Transverse colon (tissue), 4 donors: ENCODE data around the gene PI4KA. TPM values are rescaled to one million over a fixed set of nuclear protein-coding genes. Genes with fewer than 3 reads are reported as not detected.

Source experiments
- DNase-seq: peaks from one replicate; pipeline ENCODE4 v3.0.0-alpha.2; 2019
- H3K27ac ChIP-seq, 4 donors: fragments of 200-600 bp; sonication (generic); 2 replicates each; pipeline ENCODE4 v1.5.1; 2016 to 2018; ENCODE audit warnings: inconsistent platforms in 4 of 4
- H3K27me3 ChIP-seq: fragments of 200-600 bp; sonication (generic); 2 replicates; pipeline ENCODE4 v1.5.1; 2017; ENCODE audit warnings: inconsistent platforms
- H3K36me3 ChIP-seq, 4 donors: fragments of 200-600 bp; sonication (generic); 2 replicates each; pipeline ENCODE4 v1.5.1; 2017 to 2019; ENCODE audit warnings: inconsistent platforms in 4 of 4
- H3K4me1 ChIP-seq, 4 donors: fragments of 200-600 bp; sonication (generic); 2 replicates each; pipeline ENCODE4 v1.5.1; 2017 to 2020; ENCODE audit warnings: inconsistent platforms in 4 of 4
- H3K4me3 ChIP-seq, 4 donors: fragments of 200-600 bp; sonication (generic); 1 replicate in 1 of 4; 2 replicates in 3 of 4; pipeline versions ENCODE4 v1.5.1 to v1.6.1; 2017 to 2019; ENCODE audit warnings: inconsistent platforms in 4 of 4
- H3K9me3 ChIP-seq, 2 donors: fragments of 200-600 bp; sonication (generic); 2 replicates each; pipeline ENCODE4 v1.5.1; 2017 to 2019; ENCODE audit warnings: inconsistent platforms in 2 of 2
- EP300 ChIP-seq: sonication (generic); formaldehyde crosslinking; IDR thresholded peaks from one replicate; pipeline ENCODE4 v1.6.1; 2017; ENCODE audit warnings: antibody characterized with exemption, low read depth
- POLR2A ChIP-seq: fragments of 450-650 bp; IDR thresholded peaks from one replicate; pipeline ENCODE4 v1.6.1; 2016; ENCODE audit warnings: antibody characterized with exemption, mild to moderate bottlenecking, moderate library complexity
- POLR2AphosphoS5 ChIP-seq, 3 donors: sonication (generic); formaldehyde crosslinking; IDR thresholded peaks; one replicate each; pipeline ENCODE4 v1.6.1; 2016; ENCODE audit warnings: antibody characterized with exemption in 3 of 3
- WGBS, 2 donors: methylation state at CpG; one replicate each; pipeline ENCODE4 v1.1.5; 2018; ENCODE audit warnings: low coverage in 1 of 2; 5-methylcytosine and 5-hydroxymethylcytosine counted together
- in situ Hi-C, 4 donors: fragments of 200-750 bp; cut with MboI; loops; one replicate each; pipeline versions ENCODE4 v1.15.0 to v1.15.1; 2017; ENCODE audit warnings: low sequenced_read_pairs in 3 of 4, low pct_ligation_motif_present in 1 of 4, low pct_unique_long_range_greater_than_20kb in 1 of 4
- intact Hi-C: fragments of 100-400 bp; cut with DNase I; formaldehyde crosslinking; loops from one replicate; pipeline ENCODE4 v1.15.1; 2023; ENCODE audit warnings: low total_unique reads
- total RNA-seq, 4 donors: library from RNA; depleted of rRNA; stranded (reverse); fragments of >200 nt; gene quantifications; one replicate each; pipeline ENCODE4 v1.1.0, GENCODE V29; 2016
- TF ChIP-seq, protein P1 (sequence below), 5 experiments: fragments of 200-600 bp in 3 of 5; fragments of 450-650 bp in 2 of 5; sonication (generic) in 3 of 5; IDR thresholded peaks; 1 replicate in 2 of 5; 2 replicates in 3 of 5; pipeline ENCODE4 v1.5.1; 2016 to 2017; ENCODE audit warnings: antibody characterized with exemption in 5 of 5, inconsistent platforms in 3 of 5, mild to moderate bottlenecking in 2 of 5, moderate library complexity in 1 of 5

The PI4KA gene
- total RNA-seq, 4 donors from 2014 or later, result 90.8 to 126 (median 109) TPM

DNA sequence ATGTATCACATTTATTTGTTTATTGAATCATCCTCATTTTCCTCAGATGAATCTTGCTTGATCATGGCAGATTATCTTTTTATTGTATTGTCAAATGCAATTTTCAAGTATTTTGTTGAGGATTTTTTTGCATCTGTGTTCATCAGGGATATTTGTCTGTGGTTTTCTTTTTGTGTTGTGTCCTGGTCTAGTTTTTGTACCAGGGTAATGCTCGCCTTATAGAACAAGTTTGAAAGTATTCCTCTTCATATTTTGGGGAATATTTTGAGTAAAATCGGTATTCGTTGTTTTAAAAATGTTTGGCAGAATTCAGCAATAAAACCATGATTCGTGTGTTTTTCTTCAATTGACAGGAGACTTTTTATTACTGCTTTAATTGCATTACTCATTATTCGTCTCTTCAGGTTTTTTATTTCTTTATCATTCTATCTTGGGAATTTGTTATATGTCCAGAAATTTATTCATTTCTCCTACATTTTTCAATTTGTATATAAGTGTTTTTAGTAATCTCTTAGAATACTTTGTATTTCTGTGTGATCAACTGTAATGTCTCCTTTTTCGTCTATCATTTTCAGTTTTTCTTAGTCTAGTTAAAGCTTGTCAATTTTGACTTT lies 198.1 kb downstream of the PI4KA start:
- no peaks in the 10 kb centered on the region for H3K9me3 ChIP-seq
- H3K27ac ChIP-seq, result no peak overlapping the region
- H3K4me1 ChIP-seq, result no peaks in the 10 kb centered on the region
- no peak for DNase-seq
- intact Hi-C loops, result no loop called here
- TF ChIP-seq, protein P1, sequence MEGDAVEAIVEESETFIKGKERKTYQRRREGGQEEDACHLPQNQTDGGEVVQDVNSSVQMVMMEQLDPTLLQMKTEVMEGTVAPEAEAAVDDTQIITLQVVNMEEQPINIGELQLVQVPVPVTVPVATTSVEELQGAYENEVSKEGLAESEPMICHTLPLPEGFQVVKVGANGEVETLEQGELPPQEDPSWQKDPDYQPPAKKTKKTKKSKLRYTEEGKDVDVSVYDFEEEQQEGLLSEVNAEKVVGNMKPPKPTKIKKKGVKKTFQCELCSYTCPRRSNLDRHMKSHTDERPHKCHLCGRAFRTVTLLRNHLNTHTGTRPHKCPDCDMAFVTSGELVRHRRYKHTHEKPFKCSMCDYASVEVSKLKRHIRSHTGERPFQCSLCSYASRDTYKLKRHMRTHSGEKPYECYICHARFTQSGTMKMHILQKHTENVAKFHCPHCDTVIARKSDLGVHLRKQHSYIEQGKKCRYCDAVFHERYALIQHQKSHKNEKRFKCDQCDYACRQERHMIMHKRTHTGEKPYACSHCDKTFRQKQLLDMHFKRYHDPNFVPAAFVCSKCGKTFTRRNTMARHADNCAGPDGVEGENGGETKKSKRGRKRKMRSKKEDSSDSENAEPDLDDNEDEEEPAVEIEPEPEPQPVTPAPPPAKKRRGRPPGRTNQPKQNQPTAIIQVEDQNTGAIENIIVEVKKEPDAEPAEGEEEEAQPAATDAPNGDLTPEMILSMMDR (IDR thresholded peaks at IDR 0.05), result no peak
- TF ChIP-seq POLR2AphosphoS5 (IDR thresholded peaks at IDR 0.05), result no peak
- no peak for TF ChIP-seq EP300
- TF ChIP-seq POLR2A, result no peak
- in situ Hi-C loops, result no loop called here
- 69 to 75% methylated on average over 6 of the region's 6 CpGs for WGBS, 2 donors
- H3K4me3 ChIP-seq, result no peak overlapping the region
- no peaks in the 10 kb centered on the region for H3K36me3 ChIP-seq
- peaks cover 33% of the 10 kb centered on the region for H3K27me3 ChIP-seq

DNA sequence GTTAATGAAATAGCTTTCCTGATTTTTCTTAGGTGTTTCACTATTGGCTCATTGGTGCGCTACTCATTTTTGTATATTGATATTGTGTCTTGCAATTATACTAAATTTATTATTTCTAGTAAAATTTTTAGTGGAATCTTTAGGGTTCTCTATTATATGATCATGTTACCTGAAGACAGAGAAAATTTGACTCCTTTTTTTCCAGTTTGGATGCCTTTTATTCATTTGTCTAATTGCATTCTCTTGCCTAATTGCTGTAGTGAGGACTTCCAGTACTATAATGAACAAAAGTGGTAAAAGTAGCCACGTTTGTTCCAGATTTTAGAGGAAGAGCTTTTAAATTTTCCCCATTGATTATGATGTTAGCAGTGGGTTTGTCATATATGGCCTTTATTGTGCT lies 198.7 kb downstream of the PI4KA start:
- intact Hi-C loops (no loop called here), in situ Hi-C loops (no loop called here)
- Histone ChIP-seq H3K27me3 (peaks cover 33% of the 10 kb centered on the region), H3K27ac (no peak overlapping the region), H3K4me3 (no peak overlapping the region), H3K9me3 (no peaks in the 10 kb centered on the region), H3K4me1 (no peaks in the 10 kb centered on the region), H3K36me3 (no peaks in the 10 kb centered on the region)
- no peak for DNase-seq
- WGBS, 2 donors, result 35 to 48% methylated on average over 2 of the region's 2 CpGs
- TF ChIP-seq POLR2A, result no peak
- TF ChIP-seq POLR2AphosphoS5 (IDR thresholded peaks at IDR 0.05), result no peak
- no peak for TF ChIP-seq EP300
- TF ChIP-seq, protein P1 (IDR thresholded peaks at IDR 0.05), result no peak

DNA sequence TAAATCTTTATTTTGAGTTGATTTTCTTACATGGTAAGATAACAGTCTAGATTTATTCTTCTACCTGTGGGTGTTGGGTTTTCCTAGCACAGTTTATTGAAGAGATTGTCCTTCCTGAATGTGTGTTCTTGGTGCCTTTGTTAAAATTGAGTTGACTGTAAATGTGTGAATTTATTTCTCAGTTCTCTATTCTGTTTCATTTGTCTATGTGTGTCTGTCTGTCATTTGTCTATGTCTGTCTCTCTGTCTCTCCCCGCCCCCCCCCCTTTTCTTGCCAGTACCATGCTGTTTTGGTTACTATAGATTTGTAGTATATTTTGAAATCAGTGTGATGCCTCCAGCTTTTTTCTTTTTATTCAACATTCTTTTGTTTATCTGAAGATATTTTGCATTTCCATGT lies 199.4 kb downstream of the PI4KA start:
- peaks cover 33% of the 10 kb centered on the region for H3K27me3 ChIP-seq
- TF ChIP-seq POLR2A (no peak), POLR2AphosphoS5 (IDR thresholded peaks at IDR 0.05) (no peak), EP300 (no peak)
- TF ChIP-seq, protein P1 (IDR thresholded peaks at IDR 0.05), result no peak
- 56 to 67% methylated on average over 1 of the region's 1 CpG for WGBS, 2 donors
- in situ Hi-C loops, result no loop called here
- no peaks in the 10 kb centered on the region for H3K4me1 ChIP-seq
- H3K36me3 ChIP-seq, result no peaks in the 10 kb centered on the region
- intact Hi-C loops, result no loop called here
- DNase-seq, result no peak
- no peaks in the 10 kb centered on the region for H3K9me3 ChIP-seq
- H3K4me3 ChIP-seq, result no peak overlapping the region
- H3K27ac ChIP-seq, result no peak overlapping the region

DNA sequence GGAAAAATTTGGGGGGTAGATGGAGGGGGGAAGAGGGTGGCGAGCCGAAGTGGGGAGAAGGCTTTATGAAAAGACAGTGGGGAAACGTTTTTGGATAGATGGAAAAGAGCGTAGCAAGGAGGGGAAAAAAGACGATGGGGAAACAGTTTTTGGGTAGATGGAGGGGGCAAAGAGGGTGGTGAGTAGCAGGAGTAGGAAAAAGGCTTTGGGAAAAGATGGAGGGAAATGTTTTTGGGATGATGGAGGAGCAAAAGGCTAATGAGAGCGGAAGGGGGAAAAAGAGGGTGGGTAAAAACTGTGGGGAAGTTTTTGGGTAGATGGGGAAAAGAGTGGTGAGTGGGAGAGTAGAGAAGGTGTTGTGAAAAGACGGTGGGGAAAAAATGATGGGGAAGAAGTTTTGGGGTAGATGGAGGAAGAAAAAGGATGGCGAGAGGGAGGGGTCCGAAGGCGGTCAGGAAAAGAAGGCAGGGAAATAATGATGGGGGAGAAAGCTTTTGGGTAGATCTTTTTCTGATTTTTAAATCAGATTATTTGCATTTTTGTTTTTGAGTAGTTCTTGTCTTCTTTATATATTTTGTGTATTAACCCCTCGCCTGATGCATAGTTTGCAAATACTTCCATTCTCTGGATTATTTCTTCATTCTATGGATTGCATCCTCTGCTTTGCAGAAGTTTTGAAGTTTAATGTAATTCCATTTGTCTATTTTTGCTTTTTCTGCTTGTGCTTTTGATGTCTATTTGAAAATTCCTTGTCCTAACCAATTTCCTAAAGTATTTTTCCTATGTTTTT lies 200.0 kb downstream of the PI4KA start:
- Histone ChIP-seq H3K9me3 (no peaks in the 10 kb centered on the region), H3K4me1 (no peaks in the 10 kb centered on the region), H3K27me3 (peaks cover 33% of the 10 kb centered on the region), H3K27ac (no peak overlapping the region), H3K4me3 (no peak overlapping the region), H3K36me3 (no peaks in the 10 kb centered on the region)
- 76 to 78% methylated on average over 7 to 11 of the region's 11 CpGs for WGBS, 2 donors
- no peak for TF ChIP-seq POLR2AphosphoS5 (IDR thresholded peaks at IDR 0.05)
- TF ChIP-seq, protein P1 (IDR thresholded peaks at IDR 0.05), result no peak
- TF ChIP-seq POLR2A, result no peak
- TF ChIP-seq EP300, result no peak
- in situ Hi-C loops (no loop called here), intact Hi-C loops (no loop called here)
- DNase-seq, result no peak
